HUES6 (cell line): Measurements from ENCODE around the gene RAB7B.

Experiments
- H3K27ac ChIP-seq: 2 replicates; pipeline ENCODE4 v1.7.0; 2013; ENCODE audit warnings: low read depth, mild to moderate bottlenecking, low read length, inconsistent platforms
- H3K27me3 ChIP-seq: 2 replicates; pipeline ENCODE4 v1.6.1; 2013; ENCODE audit warnings: low read length; ENCODE audit not compliant: control insufficient read depth, insufficient read depth
- H3K36me3 ChIP-seq: 2 replicates; pipeline ENCODE4 v1.6.1; 2013; ENCODE audit warnings: low read length; ENCODE audit not compliant: control insufficient read depth, insufficient read depth
- H3K4me1 ChIP-seq: 2 replicates; pipeline ENCODE4 v1.6.1; 2013; ENCODE audit warnings: low read length; ENCODE audit not compliant: control insufficient read depth, insufficient read depth
- H3K4me3 ChIP-seq: 2 replicates; pipeline ENCODE4 v1.5.1; 2013; ENCODE audit warnings: low read depth, low read length
- H3K9ac ChIP-seq: one replicate; pipeline ENCODE4 v1.6.1; 2013; ENCODE audit warnings: mild to moderate bottlenecking, low read length
- H3K9me3 ChIP-seq: 2 replicates; pipeline ENCODE4 v1.6.1; 2013; ENCODE audit warnings: low read depth, low read length; ENCODE audit not compliant: control insufficient read depth, insufficient read depth

Gene RAB7B

DNA sequence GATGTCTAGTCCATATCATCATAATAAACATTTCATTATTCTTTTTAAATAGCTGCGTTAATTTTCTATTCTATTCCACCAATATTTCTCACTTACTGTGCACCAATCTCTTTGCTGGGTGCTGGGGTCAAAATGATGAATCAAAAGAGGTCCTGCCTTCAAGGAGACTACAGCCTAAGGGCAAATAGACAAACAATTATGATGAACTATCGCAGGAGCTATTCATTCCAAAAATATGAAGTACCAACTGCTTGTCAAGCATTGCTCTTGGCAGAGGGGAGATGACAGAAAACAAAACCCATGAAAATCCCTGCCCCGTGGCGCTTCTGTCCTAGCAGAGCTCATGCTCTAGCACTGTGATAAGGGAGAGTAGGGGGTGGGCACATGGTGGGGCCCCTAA is 31.1 kb downstream of the RAB7B start:
- Histone ChIP-seq H3K27ac (no peak overlapping the region), H3K27me3 (no peaks in the 10 kb centered on the region), H3K9ac (no peak overlapping the region), H3K4me1 (peaks cover 4% of the 10 kb centered on the region; the same call in 1 of the 2 replicates), H3K4me3 (no peak overlapping the region), H3K9me3 (peaks cover 10% of the 10 kb centered on the region; the same call in 1 of the 2 replicates), H3K36me3 (no peaks in the 10 kb centered on the region)

DNA sequence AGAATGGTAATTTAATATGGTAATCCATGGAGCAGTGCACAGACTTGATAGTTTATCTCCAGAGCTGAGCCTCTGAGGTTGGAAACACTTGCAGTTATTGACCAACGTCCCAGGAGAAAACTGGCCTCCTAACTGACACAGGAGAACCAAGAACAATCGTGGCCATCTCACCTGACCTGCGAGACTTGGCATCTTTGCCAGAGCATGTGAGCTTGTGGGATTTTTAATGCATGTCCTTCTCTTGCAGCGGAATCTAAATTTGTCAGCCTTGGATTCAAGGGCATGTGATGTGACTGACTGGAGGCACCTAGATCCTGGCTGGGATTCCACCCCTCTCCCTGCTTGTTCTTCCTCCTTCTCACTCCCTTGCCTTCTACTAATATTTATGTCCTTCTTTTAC is 32.1 kb downstream of the RAB7B start:
- Histone ChIP-seq H3K27me3 (no peaks in the 10 kb centered on the region), H3K4me1 (no peaks in the 10 kb centered on the region), H3K9me3 (peaks cover 10% of the 10 kb centered on the region; the same call in 1 of the 2 replicates), H3K4me3 (no peak overlapping the region), H3K27ac (no peak overlapping the region), H3K36me3 (no peaks in the 10 kb centered on the region), H3K9ac (no peak overlapping the region)

DNA sequence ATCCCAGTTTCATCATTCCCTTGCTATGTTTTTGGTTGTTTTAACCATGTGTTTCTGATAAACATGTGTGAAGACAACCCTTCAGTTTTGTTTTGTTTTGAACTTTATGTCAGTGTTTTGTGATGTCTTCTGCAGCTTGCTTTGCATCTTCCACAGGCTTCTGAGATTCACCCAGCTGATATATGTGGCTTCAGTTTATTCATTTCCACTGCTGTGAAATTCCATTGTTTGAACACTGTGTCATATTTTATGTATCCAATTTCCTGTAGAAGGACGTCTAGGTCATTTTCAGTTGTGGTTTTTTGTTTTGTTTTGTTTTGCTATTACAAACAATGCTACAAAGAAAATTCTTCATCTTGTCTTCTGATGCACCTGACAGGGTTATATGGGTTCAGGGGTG is 32.7 kb downstream of the RAB7B start:
- H3K27me3 ChIP-seq = no peaks in the 10 kb centered on the region
- H3K4me1 ChIP-seq = no peaks in the 10 kb centered on the region
- no peak overlapping the region for H3K4me3 ChIP-seq
- no peak overlapping the region for H3K9ac ChIP-seq
- no peaks in the 10 kb centered on the region for H3K36me3 ChIP-seq
- H3K27ac ChIP-seq = no peak overlapping the region
- peaks cover 10% of the 10 kb centered on the region; the same call in 1 of the 2 replicates for H3K9me3 ChIP-seq

DNA sequence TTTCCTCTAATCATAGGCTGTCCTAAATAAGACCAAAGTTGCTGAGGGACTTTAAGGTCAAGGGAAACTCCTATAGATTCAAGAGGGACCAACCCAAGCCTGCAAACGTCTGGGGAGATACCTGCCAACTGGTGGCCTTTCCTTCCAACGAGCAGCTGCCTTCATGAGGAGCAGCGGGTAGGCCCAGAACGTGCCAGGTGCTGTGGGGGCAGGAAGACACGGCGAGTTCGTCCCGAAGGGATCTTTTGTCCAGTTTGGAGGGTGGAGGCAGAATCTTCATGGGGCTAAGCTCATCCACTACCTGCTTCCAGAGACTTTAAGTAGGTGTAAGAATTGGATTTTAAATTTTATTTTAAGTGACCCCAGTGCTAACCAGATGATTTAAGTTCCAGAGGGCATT is 34.0 kb downstream of the RAB7B start:
- H3K27ac ChIP-seq = no peak overlapping the region
- no peak overlapping the region for H3K9ac ChIP-seq
- no peaks in the 10 kb centered on the region for H3K27me3 ChIP-seq
- no peaks in the 10 kb centered on the region for H3K4me1 ChIP-seq
- H3K36me3 ChIP-seq = no peaks in the 10 kb centered on the region
- H3K4me3 ChIP-seq = no peak overlapping the region
- H3K9me3 ChIP-seq = peaks cover 10% of the 10 kb centered on the region; the same call in 1 of the 2 replicates

DNA sequence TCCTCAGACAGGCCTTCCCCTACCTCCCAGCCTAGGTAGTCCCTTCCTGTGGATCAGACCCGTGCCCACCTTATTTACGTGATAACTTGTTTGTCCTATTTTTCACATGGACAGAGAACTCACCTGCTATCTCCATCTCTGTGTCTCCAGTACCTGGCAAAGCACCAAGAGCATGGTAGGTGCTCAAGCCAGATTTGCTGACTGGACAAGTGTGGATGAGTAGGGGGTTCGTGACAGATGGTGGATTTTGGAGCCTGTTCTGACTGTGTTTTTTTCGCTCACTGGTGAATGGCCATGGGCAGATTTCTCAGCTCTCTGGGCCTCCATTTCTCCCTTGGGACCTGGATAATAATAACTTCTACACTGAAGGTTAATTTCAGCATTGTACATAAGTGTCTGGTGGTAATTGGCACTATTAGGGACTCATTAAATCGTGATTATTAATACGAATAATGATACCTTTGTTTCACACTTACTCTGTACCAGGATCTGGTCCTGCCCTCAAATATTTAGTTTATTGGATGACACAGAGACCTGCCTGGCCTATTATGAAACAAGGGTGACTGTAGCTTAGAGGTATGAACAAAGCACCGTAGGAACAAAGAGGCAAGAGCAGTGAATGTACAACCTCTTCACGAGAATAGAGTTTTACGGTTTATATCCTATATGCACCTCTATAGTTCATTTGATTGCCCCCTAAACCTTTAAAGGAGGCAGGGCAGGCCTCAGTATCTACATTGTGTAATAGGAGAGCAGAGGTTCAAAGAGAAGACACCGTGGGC is 35.5 kb downstream of the RAB7B start:
- Histone ChIP-seq H3K27me3 (no peaks in the 10 kb centered on the region), H3K9ac (no peak overlapping the region), H3K9me3 (no peaks in the 10 kb centered on the region), H3K4me3 (no peak overlapping the region), H3K27ac (no peak overlapping the region), H3K4me1 (no peaks in the 10 kb centered on the region), H3K36me3 (no peaks in the 10 kb centered on the region)

DNA sequence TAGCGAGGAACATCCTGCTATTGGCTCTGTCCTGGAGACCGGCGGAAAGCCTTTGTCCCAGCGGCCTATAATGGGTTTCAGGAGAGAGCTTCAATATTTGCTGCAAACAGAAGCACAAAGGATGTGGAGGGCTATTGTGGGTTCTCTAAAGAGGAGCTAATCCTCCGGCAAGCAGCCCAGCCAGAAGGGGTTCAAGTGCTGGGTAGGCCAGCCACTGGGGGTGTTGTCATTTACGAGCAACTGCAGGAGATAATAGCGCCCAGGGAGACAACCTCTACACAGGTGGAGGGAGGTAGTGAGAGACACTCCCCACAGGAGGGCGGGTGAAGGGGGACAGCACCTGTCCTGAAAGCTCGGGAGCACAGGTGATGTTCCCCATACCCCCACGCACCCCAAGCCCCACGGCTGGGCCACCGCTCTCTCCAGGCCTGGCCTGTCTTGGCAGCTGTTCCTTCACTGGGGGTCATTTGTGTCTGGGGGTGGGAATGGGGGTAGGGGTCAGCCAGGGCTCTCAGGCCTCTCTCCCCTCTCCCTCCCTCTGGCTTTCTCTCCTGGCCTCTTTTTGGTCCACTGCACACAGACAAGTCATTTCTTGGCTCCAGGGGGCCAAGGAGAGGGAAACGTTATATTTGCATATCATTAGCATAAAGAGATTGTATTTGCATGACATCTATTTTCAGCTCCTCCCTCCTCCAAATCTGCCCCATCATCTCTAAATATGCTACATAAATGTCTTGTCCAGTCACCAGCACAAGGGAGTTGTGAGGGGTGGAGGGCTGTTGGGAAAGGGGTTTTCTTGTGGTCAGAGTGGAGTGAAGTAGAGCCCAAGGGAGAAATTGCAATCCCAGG is 37.9 kb downstream of the RAB7B start:
- H3K27me3 ChIP-seq = 0 out of 2 replicates have a peak, but pooled peaks cover 3% of the 10 kb centered on the region
- no peak overlapping the region for H3K27ac ChIP-seq
- H3K4me3 ChIP-seq = no peak overlapping the region
- H3K9me3 ChIP-seq = no peaks in the 10 kb centered on the region
- H3K4me1 ChIP-seq = peaks cover 6% of the 10 kb centered on the region; the same call in 1 of the 2 replicates
- H3K9ac ChIP-seq = no peak overlapping the region
- no peaks in the 10 kb centered on the region for H3K36me3 ChIP-seq

DNA sequence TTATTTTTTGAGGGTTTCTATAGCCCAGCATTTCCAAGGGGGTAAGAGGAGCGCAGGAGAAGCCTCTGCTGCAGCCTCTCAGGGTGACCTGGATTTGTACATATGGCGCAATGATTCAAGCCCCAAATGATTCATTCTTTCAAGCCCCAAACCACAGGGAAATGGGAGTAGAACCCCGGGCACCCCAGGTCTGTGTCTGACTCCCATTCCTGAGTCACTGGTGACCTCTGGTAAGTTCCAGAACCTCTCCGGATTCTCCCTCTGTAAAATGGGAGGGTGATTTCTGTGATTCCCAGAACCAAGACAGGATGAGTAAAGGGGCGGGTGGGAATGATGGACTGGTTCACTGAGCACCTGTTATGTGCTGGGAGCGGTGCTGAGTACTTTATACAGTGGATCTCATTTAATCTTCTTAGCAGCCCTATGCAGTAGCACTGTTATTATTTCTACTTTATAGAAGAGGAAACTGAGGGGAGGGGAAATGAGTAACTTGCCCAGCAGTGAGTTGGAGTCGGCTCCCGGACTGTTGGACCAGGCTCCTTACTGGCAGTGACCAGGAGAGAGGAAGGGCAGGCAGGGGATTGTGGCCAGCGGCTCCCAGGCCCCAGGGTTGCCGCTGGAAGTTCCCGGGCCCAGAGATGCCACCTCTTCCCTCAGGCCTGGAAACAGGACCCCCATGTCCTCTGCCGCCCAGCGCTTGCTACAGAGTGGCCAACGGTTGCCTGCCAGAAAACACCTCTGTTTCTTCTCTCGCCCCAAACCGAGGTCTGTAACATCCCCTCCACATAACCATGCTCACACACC is 39.6 kb downstream of the RAB7B start:
- no peak overlapping the region for H3K4me3 ChIP-seq
- H3K27me3 ChIP-seq = 0 out of 2 replicates have a peak, but pooled peaks cover 3% of the 10 kb centered on the region
- no peak overlapping the region for H3K9ac ChIP-seq
- H3K36me3 ChIP-seq = no peaks in the 10 kb centered on the region
- peaks cover 6% of the 10 kb centered on the region; the same call in 1 of the 2 replicates for H3K4me1 ChIP-seq
- no peak overlapping the region for H3K27ac ChIP-seq
- H3K9me3 ChIP-seq = no peaks in the 10 kb centered on the region

DNA sequence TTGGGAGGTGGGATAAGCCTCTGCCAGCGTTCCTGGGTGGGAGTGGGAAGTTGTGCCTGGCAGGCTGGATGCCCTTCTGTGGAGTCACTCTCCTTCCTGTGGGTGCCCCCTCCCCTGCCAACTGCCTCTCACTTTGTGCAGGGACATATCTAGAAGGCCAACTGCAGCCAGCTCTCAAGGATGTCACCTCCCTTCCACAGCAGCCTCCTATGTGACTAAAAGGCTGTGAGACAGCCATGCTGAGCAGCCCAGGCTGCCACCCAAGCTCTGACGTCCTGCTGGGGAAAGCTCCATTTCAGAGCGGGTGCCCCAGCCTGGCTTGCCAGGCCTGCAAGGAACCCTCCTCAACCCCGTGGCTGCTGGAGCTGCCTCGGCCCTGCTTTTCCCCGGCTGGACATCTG is 40.4 kb downstream of the RAB7B start:
- H3K27ac ChIP-seq = no peak overlapping the region
- H3K4me3 ChIP-seq = no peak overlapping the region
- H3K27me3 ChIP-seq = 0 out of 2 replicates have a peak, but pooled peaks cover 3% of the 10 kb centered on the region
- H3K9me3 ChIP-seq = no peaks in the 10 kb centered on the region
- no peaks in the 10 kb centered on the region for H3K36me3 ChIP-seq
- no peak overlapping the region for H3K9ac ChIP-seq
- H3K4me1 ChIP-seq = peaks cover 6% of the 10 kb centered on the region; the same call in 1 of the 2 replicates

DNA sequence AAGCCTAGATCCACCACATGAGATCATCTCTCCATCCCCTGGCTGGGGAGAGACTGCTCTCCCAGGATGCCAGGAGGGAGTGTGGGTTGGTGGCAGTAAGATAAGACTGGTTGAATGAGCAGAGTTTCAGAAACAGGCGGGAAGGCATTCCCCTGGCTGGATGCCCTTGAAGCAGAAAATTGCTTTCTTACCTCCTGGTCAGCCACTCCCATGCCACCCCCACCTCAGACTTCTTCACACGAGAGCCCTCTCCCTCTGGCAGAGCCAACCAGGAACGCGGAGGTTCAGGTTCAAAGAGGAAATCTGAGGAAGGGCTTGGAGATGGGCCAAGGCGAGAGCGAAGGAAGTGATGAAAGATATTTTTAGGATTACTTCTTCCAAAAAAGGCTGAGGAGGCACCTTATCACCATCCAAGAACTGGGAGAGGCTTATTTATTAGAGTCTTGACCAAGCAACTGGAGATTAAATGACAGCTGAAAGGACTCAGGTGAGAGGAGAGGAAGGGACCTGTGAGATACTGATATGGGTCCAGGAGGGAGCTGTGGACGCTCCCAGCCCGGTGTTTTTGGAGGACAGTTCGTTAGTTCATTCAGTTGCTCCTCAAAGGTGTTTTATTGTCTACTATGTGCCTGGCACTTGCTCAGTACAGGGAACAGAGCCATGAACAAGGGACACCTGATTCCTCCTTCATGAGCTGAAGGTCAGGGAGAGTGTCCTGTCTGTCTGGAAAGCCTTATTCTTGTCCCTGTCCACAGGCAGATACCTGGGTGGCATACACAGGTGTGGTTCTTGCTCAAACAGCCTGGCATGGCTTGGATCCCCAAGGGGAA is 41.0 kb downstream of the RAB7B start:
- Histone ChIP-seq H3K9me3 (no peaks in the 10 kb centered on the region), H3K27me3 (0 out of 2 replicates have a peak, but pooled peaks cover 3% of the 10 kb centered on the region), H3K36me3 (no peaks in the 10 kb centered on the region), H3K27ac (no peak overlapping the region), H3K9ac (no peak overlapping the region), H3K4me1 (peaks cover 6% of the 10 kb centered on the region; the same call in 1 of the 2 replicates), H3K4me3 (no peak overlapping the region)

DNA sequence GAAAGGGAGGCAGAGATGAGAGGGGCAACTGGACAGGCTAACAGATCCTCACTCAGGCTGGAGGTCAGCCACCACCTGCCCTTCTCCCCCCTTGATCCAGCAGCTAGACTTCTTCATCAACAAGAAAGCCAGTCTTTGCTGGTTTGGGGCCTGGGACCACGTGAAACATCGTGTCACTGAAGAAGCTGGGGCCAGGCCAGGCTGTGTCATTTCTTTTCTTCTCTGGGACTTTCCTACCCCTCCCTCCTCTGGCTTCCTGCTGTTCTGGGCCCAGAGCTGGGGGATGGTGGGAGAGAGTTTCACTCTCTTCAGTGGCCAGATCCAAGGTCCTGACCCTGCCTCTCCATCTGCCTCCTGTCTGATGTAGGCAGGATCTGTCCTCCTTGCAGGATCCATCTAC is 41.8 kb downstream of the RAB7B start:
- no peak overlapping the region for H3K9ac ChIP-seq
- H3K4me3 ChIP-seq = no peak overlapping the region
- H3K27ac ChIP-seq = no peak overlapping the region
- no peaks in the 10 kb centered on the region for H3K9me3 ChIP-seq
- no peaks in the 10 kb centered on the region for H3K36me3 ChIP-seq
- 0 out of 2 replicates have a peak, but pooled peaks cover 3% of the 10 kb centered on the region for H3K27me3 ChIP-seq
- peaks cover 6% of the 10 kb centered on the region; the same call in 1 of the 2 replicates for H3K4me1 ChIP-seq
